Neural cell (in vitro differentiated cells): ENCODE data around the gene CDK13. TPM values are rescaled to one million over a fixed set of nuclear protein-coding genes. Genes with fewer than 3 reads are reported as not detected.

ENCODE experiments used
- H2AFZ ChIP-seq: fragments of 200-600, 300-800 bp; sonication (generic), shearing (Covaris generic); 2 replicates; pipeline ENCODE4 v1.6.0; 2014; ENCODE audit warnings: low read depth, mild to moderate bottlenecking, antibody characterized with exemption, low read length, moderate library complexity
- H3F3A ChIP-seq: fragments of 200-600 bp; shearing (Covaris generic); 2 replicates; pipeline ENCODE4 v1.6.1; 2016; ENCODE audit warnings: mild to moderate bottlenecking, moderate library complexity, mixed read lengths, antibody characterized with exemption, low read length; ENCODE audit not compliant: insufficient read depth, poor library complexity, severe bottlenecking
- H3K27ac ChIP-seq: fragments of 200-600, 300-800 bp; sonication (generic), shearing (Covaris generic); 2 replicates; pipeline ENCODE4 v1.5.1; 2014; ENCODE audit warnings: mild to moderate bottlenecking, low read length, moderate library complexity
- H3K27me3 ChIP-seq: fragments of 300-800, 200-600 bp; sonication (generic), shearing (Covaris generic); 2 replicates; pipeline ENCODE4 v1.6.0; 2014; ENCODE audit warnings: mild to moderate bottlenecking, low read depth, low read length, moderate library complexity; ENCODE audit not compliant: insufficient read depth
- H3K36me3 ChIP-seq: fragments of 300-800, 200-600 bp; sonication (generic), shearing (Covaris generic); 2 replicates; pipeline ENCODE4 v1.5.1; 2014; ENCODE audit warnings: mild to moderate bottlenecking, antibody characterized with exemption, low read length, moderate library complexity; ENCODE audit not compliant: insufficient read depth
- H3K4me2 ChIP-seq: fragments of 300-800, 200-600 bp; sonication (generic), shearing (Covaris generic); 2 replicates; pipeline ENCODE4 v1.6.0; 2014; ENCODE audit warnings: mild to moderate bottlenecking, low read length
- H3K4me3 ChIP-seq: fragments of 300-800, 200-600 bp; sonication (generic), shearing (Covaris generic); 2 replicates; pipeline ENCODE4 v1.5.1; 2014; ENCODE audit warnings: mild to moderate bottlenecking, low read length, moderate library complexity
- H3K79me2 ChIP-seq: fragments of 200-600 bp; shearing (Covaris generic); replicated peaks from 2 replicates; pipeline ENCODE4 v1.6.0; 2014; ENCODE audit warnings: mild to moderate bottlenecking, low read length, moderate library complexity; ENCODE audit not compliant: insufficient read depth
- H3K9ac ChIP-seq: fragments of 300-800, 200-600 bp; sonication (generic), shearing (Covaris generic); 2 replicates; pipeline ENCODE4 v1.6.1; 2016; ENCODE audit warnings: mild to moderate bottlenecking, low read length, mixed read lengths
- H3K9me2 ChIP-seq: fragments of 200-600 bp; shearing (Covaris generic); 2 replicates; pipeline ENCODE4 v1.6.1; 2016; ENCODE audit warnings: mild to moderate bottlenecking, low read length, mixed read lengths; ENCODE audit not compliant: insufficient read depth
- H3K9me3 ChIP-seq: fragments of 200-600, 300-800 bp; sonication (generic), shearing (Covaris generic); 2 replicates; pipeline ENCODE4 v1.6.1; 2016; ENCODE audit warnings: mild to moderate bottlenecking, mixed run types, low read length, moderate library complexity, mixed read lengths
- H4K20me1 ChIP-seq: fragments of 200-600 bp; shearing (Covaris generic); 2 replicates; pipeline ENCODE4 v1.6.1; 2016; ENCODE audit warnings: mild to moderate bottlenecking, mixed run types; ENCODE audit not compliant: insufficient read depth
- EP300 ChIP-seq: fragments of 450-650 bp; conservative IDR thresholded peaks from 2 replicates; pipeline ENCODE4 v1.6.1; 2014; ENCODE audit warnings: antibody characterized with exemption, mild to moderate bottlenecking, moderate library complexity; ENCODE audit not compliant: poor library complexity, severe bottlenecking
- EZH2 ChIP-seq: fragments of 200-600, 300-800 bp; shearing (Covaris generic), sonication (generic); IDR thresholded peaks from 2 replicates; pipeline ENCODE4 v1.6.1; 2014; ENCODE audit warnings: antibody characterized with exemption, low read length, borderline replicate concordance, mild to moderate bottlenecking; ENCODE audit not compliant: insufficient read depth, poor library complexity, severe bottlenecking
- MXI1 ChIP-seq: fragments of 450-650 bp; conservative IDR thresholded peaks from 2 replicates; pipeline ENCODE4 v1.6.1; 2014; ENCODE audit warnings: antibody characterized with exemption, mild to moderate bottlenecking; ENCODE audit not compliant: poor library complexity, severe bottlenecking
- POLR2AphosphoS5 ChIP-seq: IDR thresholded peaks from 2 replicates; pipeline ENCODE4 v1.6.1; 2012
- RAD21 ChIP-seq: fragments of 450-650 bp; conservative IDR thresholded peaks from 2 replicates; pipeline ENCODE4 v1.6.1; 2014; ENCODE audit warnings: antibody characterized with exemption, mild to moderate bottlenecking, moderate library complexity
- SMC3 ChIP-seq: fragments of 450-650 bp; conservative IDR thresholded peaks from 2 replicates; pipeline ENCODE4 v1.6.1; 2014; ENCODE audit warnings: antibody characterized with exemption, mild to moderate bottlenecking, moderate library complexity; ENCODE audit not compliant: poor library complexity
- TAF1 ChIP-seq: IDR thresholded peaks from 2 replicates; pipeline ENCODE4 v1.6.1; 2012; ENCODE audit warnings: low read depth
- polyA plus RNA-seq: library from polyadenylated mRNA; depleted of rRNA; stranded (reverse); fragments of >200 nt; gene quantifications from 2 replicates; pipeline ENCODE4 v1.2.3, GENCODE V29; 2014
- TF ChIP-seq, protein P1 (sequence below): IDR thresholded peaks from 2 replicates; pipeline ENCODE4 v1.6.1; 2012; ENCODE audit warnings: borderline replicate concordance
- TF ChIP-seq, protein P2 (sequence below): fragments of 450-650 bp; IDR thresholded peaks from 2 replicates; pipeline ENCODE4 v1.5.1; 2014; ENCODE audit warnings: antibody characterized with exemption, mild to moderate bottlenecking, moderate library complexity; ENCODE audit not compliant: poor library complexity, severe bottlenecking

The CDK13 gene
- polyA plus RNA-seq, 1 donor from 2014 or later = 27.0 TPM

DNA sequence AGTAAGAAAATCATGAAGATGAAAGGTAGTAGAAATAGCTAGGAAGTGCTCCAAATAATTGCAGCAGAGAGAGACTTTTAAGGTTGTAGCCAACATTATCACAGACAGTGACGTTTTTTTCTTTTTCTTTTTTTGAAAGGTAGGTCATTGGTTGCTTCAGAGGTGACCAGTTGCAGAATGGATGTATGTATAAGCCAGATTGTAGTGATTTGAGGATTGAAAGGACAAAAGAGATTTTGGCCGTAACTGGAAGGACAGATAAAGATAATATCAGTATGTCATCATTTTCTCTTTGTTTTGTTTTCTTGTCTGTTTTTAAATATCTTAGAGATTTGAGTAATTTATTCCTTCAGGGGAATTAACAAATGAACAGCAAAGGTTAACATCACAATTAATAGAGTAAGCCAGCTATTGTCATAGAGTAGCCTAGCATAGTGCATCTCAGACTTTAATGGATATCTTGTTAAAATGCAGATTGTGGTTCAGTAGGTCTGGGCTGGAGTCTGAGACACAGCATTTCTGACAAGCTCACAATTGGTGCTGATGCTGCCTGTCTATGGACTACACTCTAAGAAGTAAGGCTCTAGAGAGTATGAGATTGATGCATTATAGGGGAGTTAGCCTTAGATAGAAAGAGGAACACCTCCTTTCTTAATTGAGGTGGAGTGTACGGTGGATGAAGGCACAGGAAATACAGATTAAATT is 28.3 kb downstream of the CDK13 start:
- H3K4me3 ChIP-seq = no peak overlapping the region
- H3F3A ChIP-seq = peaks cover 2% of the 10 kb centered on the region
- no peak overlapping the region for H2AFZ ChIP-seq
- H3K9ac ChIP-seq = no peak overlapping the region
- no peaks in the 10 kb centered on the region for H3K9me2 ChIP-seq
- peaks cover 78% of the 10 kb centered on the region for H3K79me2 ChIP-seq
- TF ChIP-seq TAF1 (no peak), MXI1 (no peak), EP300 (no peak), POLR2AphosphoS5 (no peak), SMC3 (no peak), EZH2 (no peak), RAD21 (no peak)
- TF ChIP-seq, protein P1, sequence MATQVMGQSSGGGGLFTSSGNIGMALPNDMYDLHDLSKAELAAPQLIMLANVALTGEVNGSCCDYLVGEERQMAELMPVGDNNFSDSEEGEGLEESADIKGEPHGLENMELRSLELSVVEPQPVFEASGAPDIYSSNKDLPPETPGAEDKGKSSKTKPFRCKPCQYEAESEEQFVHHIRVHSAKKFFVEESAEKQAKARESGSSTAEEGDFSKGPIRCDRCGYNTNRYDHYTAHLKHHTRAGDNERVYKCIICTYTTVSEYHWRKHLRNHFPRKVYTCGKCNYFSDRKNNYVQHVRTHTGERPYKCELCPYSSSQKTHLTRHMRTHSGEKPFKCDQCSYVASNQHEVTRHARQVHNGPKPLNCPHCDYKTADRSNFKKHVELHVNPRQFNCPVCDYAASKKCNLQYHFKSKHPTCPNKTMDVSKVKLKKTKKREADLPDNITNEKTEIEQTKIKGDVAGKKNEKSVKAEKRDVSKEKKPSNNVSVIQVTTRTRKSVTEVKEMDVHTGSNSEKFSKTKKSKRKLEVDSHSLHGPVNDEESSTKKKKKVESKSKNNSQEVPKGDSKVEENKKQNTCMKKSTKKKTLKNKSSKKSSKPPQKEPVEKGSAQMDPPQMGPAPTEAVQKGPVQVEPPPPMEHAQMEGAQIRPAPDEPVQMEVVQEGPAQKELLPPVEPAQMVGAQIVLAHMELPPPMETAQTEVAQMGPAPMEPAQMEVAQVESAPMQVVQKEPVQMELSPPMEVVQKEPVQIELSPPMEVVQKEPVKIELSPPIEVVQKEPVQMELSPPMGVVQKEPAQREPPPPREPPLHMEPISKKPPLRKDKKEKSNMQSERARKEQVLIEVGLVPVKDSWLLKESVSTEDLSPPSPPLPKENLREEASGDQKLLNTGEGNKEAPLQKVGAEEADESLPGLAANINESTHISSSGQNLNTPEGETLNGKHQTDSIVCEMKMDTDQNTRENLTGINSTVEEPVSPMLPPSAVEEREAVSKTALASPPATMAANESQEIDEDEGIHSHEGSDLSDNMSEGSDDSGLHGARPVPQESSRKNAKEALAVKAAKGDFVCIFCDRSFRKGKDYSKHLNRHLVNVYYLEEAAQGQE = no peak
- no peaks in the 10 kb centered on the region for H3K27me3 ChIP-seq
- H4K20me1 ChIP-seq = no peaks in the 10 kb centered on the region
- H3K9me3 ChIP-seq = no peaks in the 10 kb centered on the region
- no peaks in the 10 kb centered on the region for H3K36me3 ChIP-seq
- no peak overlapping the region for H3K4me2 ChIP-seq
- no peak overlapping the region for H3K27ac ChIP-seq

GRCh38 chr7:39979406-39980073 is 29.5 kb downstream of the CDK13 start:
- no peaks in the 10 kb centered on the region for H3K27me3 ChIP-seq
- H3K4me3 ChIP-seq = no peak overlapping the region
- H3K79me2 ChIP-seq = peaks cover 79% of the 10 kb centered on the region
- no peak overlapping the region for H3K27ac ChIP-seq
- no peak overlapping the region for H3K9ac ChIP-seq
- no peak overlapping the region for H2AFZ ChIP-seq
- no peaks in the 10 kb centered on the region for H3K36me3 ChIP-seq
- H3F3A ChIP-seq = peaks cover 2% of the 10 kb centered on the region
- TF ChIP-seq POLR2AphosphoS5 = no peak
- TF ChIP-seq, protein P1 = no peak
- no peak for TF ChIP-seq EZH2
- no peak for TF ChIP-seq TAF1
- no peak for TF ChIP-seq EP300
- TF ChIP-seq, protein P2, sequence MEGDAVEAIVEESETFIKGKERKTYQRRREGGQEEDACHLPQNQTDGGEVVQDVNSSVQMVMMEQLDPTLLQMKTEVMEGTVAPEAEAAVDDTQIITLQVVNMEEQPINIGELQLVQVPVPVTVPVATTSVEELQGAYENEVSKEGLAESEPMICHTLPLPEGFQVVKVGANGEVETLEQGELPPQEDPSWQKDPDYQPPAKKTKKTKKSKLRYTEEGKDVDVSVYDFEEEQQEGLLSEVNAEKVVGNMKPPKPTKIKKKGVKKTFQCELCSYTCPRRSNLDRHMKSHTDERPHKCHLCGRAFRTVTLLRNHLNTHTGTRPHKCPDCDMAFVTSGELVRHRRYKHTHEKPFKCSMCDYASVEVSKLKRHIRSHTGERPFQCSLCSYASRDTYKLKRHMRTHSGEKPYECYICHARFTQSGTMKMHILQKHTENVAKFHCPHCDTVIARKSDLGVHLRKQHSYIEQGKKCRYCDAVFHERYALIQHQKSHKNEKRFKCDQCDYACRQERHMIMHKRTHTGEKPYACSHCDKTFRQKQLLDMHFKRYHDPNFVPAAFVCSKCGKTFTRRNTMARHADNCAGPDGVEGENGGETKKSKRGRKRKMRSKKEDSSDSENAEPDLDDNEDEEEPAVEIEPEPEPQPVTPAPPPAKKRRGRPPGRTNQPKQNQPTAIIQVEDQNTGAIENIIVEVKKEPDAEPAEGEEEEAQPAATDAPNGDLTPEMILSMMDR = no peak
- TF ChIP-seq SMC3 = no peak
- no peak for TF ChIP-seq MXI1
- TF ChIP-seq RAD21 = no peak
- H3K9me2 ChIP-seq = no peaks in the 10 kb centered on the region
- no peaks in the 10 kb centered on the region for H4K20me1 ChIP-seq
- no peaks in the 10 kb centered on the region for H3K9me3 ChIP-seq
- no peak overlapping the region for H3K4me2 ChIP-seq
